GM12865 (cell line): ENCODE results near the gene CDC14A.
A peak's percentile ranks its signal among the peaks of the same experiment; 100 is the strongest.

Experiments
- DNase-seq: peaks from one replicate; pipeline ENCODE4 v3.0.0; 2010; ENCODE audit warnings: low read depth
- H3K4me3 ChIP-seq: 2 replicates; pipeline ENCODE4 v1.5.1; 2011; ENCODE audit warnings: mild to moderate bottlenecking, low read depth, low read length, control low read depth
- CTCF ChIP-seq: IDR thresholded peaks from 2 replicates; pipeline ENCODE4 v1.5.1; 2011; ENCODE audit warnings: low read length, control low read depth, low read depth, inconsistent platforms; ENCODE audit not compliant: insufficient read depth; ENCODE audit errors: missing control alignments

CDC14A gene

GRCh38 chr1:100462326-100463025 is 110.2 kb downstream of the CDC14A start:
- TF ChIP-seq CTCF = no peak
- no peak for DNase-seq
- H3K4me3 ChIP-seq = no peak overlapping the region

GRCh38 chr1:100463791-100464424 is 111.6 kb downstream of the CDC14A start:
- TF ChIP-seq CTCF = peak; percentile 77
- H3K4me3 ChIP-seq = no peak overlapping the region
- peak; percentile 75 for DNase-seq

- no peak for TF ChIP-seq CTCF
- DNase-seq = no peak
- no peak overlapping the region for H3K4me3 ChIP-seq
Observed at GRCh38 chr1:100469578-100469977, 117.3 kb downstream of the CDC14A start.

- H3K4me3 ChIP-seq = no peak overlapping the region
- no peak for DNase-seq
- no peak for TF ChIP-seq CTCF
Observed at GRCh38 chr1:100474834-100475233, 122.5 kb downstream of the CDC14A start.

- no peak overlapping the region for H3K4me3 ChIP-seq
- DNase-seq = no peak
- no peak for TF ChIP-seq CTCF
Observed at GRCh38 chr1:100476735-100477290, 124.5 kb downstream of the CDC14A start.

- H3K4me3 ChIP-seq = no peak overlapping the region
- no peak for DNase-seq
- no peak for TF ChIP-seq CTCF
Observed at GRCh38 chr1:100478816-100479215, 126.5 kb downstream of the CDC14A start.
